Inflammatory macrophage treated with lipopolysaccharide for 1 hour (primary cell): ENCODE results near the gene ZNF777.
"Not testable (repeated sequence)": the region's sequence is repeated elsewhere in the genome, so short reads cannot be mapped to it uniquely, and the experiment has no call there.

Source experiments
- DNase-seq, 2 donors: peaks; one replicate each; pipeline ENCODE4 v3.0.0-alpha.2; 2020 to 2022

ZNF777 gene

DNA sequence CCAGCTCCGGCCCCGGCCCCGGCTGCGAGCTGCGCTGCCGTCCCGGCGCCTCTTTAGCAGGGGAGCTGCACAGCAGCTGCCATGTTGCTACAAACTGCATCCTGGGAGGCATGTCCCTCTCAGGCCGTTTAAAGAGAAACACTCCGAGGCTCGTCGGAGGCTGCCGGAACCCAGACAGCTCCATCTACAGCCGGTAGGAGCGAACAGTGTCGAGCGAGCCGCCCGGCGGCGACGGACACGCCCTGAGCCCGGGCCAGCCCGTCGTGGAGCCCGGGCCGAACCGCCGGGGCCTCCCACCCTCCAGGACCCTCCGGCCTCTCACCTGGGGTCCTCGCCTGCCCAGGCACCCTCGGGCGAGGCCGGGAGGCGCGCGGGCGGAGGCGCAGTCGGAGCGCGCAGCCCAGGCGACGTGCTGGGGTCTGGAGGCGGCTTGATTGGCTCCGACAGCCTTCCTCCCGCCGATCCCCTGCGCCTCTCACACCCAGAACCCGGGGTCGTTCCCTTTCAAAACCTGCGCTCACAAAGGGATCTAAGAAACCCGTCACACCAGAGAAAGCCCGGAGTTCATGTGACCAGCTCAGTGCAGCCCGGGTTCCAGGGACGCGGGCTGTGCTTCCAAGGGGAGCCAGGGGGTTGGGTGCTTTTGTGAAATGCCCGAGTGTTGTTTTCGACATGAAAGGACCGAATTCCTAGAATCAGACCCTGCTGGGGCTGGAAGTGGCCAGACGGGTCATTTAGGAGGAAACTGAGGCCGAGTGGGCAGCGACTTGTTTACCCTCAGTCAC, at the start of gene ZNF777:
TSS of gene ZNF777 (minus strand) at position 570 of the 785 bp plus-strand sequence. CDS start 5,040 bp downstream, outside the sequence.
- DNase-seq = peak; percentile 83 to 87

DNA sequence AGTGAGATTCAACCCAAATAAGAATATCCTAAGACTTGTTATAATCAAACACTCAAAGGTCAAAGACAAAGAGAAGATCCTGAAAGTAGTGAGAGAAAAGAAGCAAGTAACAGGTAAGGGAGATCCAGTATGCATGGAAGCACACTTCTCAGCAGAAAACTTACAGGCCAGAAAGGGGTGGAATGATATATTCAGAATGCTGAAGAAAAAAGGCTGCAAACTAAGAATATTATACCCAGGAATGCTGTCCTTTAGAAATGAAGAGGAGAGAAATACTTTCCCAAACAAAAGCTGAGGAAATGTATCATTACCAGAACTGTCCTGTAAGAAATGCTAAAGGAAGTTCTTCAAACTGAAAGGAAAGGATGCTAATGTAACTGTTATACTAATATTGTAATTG, 49.4 kb upstream of the ZNF777 start:
- DNase-seq = no peak

DNA sequence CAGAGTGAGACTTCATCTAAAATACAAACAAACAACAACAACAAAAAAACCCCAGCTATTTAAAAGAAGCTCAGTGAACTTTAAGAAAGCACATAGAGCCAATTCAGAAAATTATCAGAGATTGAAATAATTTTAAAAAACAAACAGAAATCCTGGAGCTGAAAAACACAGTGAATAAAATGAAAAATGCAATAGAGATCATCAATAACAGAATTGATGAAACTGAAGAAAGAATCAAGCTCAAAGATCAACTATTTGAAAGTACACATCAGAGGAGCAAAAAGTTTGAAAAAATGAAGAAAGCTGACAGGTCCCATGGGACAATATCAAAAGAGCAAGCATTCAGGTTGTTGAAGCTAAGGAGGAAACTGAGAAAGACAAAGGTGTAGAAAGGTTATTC, 48.9 kb upstream of the ZNF777 start:
- no peak for DNase-seq

DNA sequence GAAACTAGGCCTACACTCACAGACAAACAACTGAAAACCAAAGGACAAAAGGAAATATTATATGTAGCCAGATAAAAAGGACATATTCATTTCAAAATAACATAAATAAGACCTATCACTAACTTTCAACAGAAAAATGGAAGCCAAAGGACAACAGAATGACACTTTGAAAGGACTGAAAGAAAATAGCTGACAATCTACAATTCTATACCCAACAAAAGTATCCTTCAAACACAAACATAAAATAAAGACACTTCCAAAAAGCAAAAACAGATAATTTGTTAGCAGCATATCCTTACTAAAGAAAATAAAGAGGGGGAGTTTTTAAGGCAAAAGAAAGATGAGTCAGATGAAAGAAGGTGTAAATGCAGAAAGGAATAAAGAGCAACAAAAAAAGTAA, 44.7 kb upstream of the ZNF777 start:
- DNase-seq = no peak

DNA sequence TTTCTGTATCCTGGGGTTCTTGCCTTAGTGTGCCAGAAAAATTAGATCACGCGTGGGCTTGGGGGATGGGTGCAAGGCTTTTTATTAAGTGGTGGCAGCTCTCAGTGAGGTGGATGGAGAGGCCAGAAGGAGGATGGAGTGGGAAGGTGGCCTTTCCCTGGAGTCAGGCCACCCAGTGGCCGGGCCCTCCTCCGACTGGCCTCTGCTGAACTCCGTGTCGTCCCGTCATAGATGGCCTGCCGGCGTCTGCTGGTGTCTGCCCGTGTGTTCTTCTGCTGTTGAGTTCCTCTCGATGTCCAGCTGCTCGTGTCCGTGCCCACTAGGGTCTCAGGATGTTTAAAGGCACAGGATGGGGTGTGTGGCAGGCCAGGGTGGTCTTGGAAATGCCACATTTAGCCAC, 40.8 kb upstream of the ZNF777 start:
- no peak for DNase-seq

DNA sequence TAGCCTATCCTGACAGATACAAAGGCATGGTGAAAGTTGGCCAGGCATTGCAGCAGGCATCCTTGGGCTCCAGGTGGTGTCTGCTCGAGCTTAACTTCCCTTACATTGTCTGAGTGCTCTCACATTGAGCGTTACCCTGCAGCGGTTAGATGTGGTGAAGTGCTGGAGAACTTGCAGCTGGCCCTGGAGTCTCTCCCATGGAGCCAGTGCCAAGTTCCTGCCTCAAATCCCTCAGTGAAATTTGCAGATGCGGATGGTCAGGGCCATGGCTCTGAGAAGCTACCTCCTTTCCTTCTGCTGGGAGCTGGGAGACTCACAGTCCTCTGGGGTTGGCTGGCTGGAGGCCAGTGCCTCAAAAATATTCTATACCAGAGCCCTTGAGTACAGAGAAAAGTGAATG, 40.0 kb upstream of the ZNF777 start:
- DNase-seq = no peak

DNA sequence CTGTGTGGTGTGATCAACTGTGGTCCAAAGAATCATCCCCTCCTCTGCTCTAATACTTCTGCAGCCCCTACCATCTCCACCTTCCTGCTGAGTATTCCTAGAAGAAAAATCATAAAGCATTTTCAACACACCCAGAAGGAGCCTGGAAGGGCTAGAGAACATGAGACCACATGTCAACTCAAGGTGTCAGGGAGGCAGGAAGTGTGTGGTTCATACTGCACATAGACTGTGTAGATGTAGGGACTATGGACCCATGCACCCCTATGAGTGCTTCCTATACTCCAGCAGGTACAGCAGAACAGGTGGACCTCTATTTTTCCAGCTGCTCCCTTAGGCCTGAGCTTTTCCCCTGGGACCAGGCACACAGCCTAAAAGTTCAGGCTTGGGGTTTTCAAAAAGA, 39.3 kb upstream of the ZNF777 start:
- DNase-seq = no peak

DNA sequence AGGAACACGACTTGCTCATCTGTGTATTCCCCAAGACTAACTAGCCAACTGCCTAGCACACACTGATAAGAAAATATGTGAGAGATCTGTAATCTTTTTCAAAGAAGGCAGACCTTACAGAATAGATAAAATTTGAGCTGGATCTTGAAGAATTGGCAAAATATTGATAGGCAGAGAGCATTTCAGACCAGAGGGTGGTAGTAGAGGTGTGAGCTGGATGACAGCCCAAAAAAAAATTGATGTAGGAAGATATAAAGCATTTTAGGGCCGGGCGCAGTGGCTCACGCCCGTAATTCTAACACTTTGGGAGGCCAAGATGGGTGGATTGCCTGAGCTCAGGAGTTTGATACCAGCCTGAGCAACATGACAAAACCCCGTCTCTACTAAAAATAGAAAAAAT, 37.9 kb upstream of the ZNF777 start:
- no peak for DNase-seq

DNA sequence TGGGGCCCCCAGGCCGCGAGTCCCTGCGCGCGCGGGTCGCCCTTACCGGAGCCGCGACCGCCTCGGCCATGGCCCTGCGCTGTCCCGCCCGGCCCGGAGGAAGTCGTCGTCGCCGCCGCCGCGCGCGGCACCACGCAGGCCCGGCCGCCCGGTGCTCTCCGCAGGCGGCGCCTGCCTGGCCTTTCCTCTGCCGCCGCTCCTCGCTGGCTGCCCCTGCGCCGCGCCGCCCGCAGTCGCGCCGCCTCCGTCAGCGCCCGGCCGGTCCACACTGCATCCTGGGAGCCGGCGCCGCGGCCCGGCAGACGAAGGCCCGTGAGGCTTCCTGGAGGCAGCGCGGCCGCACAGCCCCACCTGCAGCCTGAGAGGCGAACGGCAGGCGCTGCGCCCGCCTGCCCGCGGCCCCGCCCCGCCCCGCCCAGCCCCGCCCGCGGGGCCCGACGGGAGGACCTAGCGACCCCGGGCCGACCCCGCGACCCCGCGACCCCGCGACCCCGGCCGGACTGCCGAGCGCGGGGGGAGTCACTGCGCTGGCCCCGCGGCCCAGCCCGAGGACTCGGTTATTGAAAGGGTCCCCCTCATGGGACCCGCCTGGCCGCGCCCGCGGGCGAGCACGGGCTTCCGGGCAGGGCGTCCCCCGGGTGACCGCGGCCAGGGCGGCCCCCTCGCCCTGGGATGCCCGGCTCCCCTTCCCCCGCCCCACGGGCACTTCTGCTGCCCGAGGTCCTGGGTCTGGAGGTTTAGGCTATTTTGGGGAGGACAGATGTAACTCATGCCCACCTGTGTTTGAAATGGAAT, 36.8 kb upstream of the ZNF777 start, which contains the start of gene ZNF746:
TSS of gene ZNF746 (minus strand) at position 343 of the 795 bp plus-strand sequence. CDS start at position 70, 273 bp downstream.
- peak; percentile 80 for DNase-seq

DNA sequence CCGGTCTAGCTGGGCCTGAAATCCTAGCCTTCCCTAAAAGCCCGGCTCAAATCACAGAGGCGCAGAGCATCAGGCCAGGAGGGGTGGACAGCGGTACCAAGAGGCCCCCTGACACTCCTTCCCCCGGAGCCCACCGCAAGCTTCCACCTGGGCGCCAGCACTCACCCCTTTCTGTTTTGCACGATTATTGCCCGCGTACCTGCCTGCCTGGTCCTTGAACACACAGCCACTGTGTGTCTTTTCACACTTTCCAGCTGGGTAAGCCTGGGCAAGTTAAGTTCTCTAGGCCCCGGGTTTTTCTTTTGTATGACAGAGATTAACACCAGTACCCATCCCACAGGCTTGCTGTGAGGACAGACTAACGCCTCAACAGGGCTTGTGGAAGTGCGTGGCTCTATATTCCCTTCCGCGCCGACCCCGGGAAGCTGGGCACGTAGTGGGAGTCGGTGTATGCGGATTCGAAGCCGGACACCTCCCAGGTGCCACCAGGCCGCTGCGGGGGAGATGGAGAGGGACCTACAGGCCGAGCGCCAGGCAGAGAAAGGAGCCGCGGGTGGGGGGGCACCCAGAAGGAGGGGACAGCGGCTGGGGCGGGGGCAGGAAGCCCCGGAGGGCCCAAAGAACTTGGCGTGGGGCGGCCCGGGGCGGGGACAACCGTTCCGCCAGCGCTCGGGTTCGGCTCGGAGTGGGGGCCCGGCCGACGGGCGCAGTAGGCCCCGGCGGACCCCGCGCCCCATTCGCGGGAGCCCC, 36.0 kb upstream of the ZNF777 start:
- DNase-seq = peak; percentile 12

DNA sequence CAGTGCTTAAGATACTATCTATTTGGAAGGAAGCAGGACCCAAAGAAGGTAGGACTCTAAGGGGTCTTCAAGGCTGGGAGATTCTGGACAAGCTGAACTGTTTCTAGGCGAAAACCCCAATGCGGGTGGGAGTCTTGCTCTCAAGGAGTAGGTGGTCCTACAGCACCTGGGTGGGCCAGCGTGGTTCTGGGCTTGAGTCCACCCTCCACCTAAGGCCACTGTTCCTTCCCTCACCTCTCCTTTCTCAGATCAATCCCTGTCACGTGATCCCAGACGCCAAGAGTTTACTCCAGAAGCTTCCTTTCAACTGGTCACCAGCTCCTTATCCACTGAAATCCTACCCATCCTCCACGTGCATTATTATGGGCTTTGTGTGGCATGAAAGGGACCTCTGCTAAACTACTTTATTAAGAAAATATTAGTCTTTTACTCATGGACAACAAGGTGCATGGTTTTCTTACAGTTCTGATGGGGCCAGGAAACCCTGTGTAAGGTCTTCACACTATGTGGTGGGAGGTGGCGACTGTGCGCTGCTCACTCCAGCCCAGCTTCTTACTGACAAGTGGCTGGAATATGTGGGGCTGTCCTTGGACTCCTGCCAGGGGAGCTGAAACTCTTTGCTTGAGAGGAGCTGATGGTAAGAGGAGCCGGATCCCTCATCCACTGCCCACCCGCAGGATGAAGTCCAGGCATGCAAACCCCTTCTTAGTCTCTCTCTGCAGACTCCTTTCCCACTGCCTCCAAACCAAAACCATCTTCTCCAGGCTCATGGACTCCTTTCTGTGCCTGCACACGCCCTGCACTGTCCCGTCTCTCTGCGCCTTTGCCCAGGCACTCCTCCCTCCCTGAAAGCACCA, 35.2 kb upstream of the ZNF777 start:
- DNase-seq = peak; percentile 6 to 24

DNA sequence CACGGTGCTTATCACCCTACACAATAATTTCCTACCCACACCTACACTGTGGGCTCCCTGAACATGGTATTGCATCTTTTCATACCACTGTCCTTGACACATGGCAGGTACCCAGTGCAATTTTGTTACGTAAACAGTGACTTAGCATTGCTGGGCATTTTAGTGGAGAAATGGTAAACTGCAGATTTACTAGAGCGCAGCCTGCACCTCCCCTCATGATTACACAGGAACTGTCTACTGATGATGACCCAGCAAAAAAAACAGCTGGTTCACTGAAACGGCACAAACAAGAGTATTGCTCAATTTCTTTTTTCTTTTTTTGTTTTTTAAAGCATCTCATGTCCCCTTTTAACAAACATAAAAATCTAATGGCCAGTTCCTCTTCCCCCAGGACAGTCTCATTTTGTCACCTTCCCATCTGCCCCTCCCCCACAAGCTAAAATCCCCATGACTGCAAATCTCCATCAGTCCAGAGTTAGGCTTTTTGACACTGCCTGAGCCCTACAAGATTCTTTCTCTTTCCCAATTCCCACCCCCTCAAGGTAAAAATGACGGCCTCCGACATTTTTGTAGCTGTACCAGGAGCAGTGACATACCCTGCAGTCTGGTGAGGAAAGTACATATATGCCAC, 34.0 kb upstream of the ZNF777 start:
- DNase-seq = peak; percentile 60 to 77

DNA sequence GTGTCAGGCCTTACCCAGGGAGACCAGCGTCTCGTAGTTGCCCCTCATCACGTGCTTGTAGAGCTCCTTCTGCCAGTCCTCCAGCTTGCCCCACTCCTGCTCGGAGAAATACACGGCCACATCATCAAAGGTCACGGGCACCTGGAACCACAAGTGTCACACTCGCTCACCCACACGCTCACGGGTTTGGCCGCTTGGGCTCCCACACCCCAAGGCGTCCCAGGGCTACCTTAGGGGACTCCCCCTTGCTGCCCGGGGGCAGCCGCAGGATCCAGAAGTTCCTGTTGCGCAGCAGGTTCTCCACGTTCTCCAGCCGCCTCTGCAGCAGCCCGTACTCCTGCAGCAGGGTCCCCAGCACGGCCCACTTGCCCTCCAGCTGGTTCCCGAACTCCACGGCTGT, 33.1 kb upstream of the ZNF777 start:
- not testable (repeated sequence) for DNase-seq

DNA sequence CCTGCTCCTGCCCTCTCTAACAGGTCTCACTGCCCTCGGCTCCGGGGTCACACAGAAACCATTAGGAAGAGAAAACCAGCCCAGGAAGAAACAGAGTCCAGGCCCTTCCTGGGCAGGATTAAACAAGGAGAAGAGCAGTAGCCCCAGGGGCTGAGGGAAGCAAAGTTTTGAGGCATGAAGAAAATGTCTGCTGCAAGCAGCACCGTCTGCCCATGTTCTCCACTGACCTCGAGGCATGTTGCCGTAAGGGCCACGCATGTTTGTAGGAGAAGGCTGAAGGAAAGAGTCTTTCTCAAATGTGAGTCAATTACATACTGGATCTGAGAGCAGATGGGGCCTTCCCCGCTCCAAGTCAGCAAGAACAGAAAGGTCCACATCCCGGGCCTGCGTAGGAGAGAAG, 32.5 kb upstream of the ZNF777 start:
- DNase-seq = no peak

DNA sequence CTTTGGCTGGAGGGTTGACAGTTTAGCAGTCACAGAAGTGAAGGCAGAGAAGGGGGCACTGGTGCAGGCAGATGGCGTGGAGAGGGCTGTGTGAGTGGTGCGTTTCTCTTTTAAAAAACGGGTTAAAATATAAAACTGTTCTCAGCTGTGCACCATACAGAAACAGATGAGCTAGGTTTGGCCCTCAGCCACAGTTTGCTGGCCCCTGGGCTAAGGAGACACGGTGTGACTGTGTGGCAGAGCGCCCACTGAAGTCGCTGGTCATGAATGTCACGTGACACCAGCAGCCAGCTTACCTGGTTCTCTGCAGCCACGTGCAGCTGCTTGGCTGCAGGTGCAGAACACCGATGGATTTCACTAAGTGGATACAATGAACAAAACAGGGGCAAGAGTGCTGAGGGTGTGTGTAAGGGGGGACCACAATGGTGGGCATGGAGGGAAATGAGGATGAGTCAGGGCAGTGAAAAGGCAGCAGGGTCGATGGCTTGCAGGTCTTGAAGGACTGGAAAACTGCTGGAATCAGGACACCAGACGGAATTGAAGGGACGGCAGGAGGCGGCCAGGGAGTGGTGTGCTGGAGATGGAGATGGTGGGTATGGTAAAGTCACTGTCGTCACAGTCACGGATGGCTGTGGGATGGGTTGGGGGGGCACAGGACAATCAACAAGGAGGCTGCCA, 29.4 kb upstream of the ZNF777 start:
- DNase-seq = no peak

DNA sequence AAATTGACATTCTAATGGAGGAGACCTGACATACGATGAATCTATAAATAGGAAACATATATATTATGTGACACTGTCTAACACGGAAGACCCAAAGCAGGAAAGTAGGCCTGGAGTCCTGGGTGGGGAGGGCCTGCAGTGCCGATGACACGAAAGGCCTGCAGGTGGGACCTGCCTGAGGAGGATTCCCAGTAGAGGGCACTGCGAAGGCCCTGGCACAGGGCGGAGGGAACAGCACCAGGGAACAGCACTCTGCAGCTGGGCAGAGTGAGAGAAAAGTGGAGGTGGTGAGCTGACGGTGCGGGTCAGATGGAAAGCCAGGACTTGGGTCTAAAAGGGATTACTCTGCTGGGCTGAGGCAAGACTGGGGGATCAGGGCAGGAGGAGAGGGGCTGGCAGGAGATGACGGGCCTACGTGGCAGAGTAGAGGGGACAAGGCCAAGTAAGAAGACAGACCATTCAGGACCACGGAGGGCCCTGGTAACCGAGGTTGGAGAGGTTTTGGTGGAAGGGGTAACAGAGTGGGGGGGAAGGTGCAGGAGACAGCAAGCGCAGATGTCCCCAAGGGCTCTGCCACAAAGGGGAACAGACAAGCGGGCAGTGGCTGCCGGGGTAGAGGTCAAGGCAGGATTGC, 28.6 kb upstream of the ZNF777 start:
- no peak for DNase-seq

DNA sequence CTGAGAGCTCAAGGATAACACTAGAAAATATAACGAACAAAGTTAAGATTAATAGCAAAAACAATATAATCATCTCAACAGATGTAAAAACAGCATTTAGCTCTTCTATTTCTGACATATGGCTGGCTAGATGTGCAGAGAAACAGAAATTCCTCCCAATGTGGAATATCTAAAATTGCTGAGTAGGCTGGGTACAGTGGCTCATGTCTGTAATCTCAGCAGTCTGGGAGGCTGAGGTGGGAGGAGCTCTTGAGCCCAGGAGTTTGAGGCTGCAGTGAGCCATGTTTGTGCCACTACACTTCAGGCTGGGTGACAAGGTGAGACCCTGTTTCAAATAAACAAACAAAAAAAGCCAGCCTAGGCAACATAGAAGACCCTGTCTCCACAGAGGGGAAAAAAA, 18.7 kb upstream of the ZNF777 start:
- no peak for DNase-seq

DNA sequence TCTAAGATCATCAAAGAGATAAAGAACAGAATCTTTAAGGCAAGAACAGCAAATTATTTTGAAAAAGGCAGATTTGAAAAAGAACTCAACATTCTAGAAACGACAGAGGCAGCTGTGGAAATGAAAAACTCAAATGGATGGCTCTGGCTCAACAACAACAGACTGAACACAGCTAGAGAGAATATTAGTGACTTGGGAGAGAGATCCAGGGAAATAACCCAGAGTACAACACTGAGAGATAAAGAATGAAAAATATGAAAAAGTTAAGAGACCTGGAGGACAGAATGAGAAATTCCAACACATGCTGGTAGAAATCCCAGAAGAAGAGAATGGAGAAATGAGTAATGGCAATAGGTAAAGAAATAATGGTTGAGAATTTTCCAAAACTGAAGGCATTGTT, 17.9 kb upstream of the ZNF777 start:
- DNase-seq = no peak

DNA sequence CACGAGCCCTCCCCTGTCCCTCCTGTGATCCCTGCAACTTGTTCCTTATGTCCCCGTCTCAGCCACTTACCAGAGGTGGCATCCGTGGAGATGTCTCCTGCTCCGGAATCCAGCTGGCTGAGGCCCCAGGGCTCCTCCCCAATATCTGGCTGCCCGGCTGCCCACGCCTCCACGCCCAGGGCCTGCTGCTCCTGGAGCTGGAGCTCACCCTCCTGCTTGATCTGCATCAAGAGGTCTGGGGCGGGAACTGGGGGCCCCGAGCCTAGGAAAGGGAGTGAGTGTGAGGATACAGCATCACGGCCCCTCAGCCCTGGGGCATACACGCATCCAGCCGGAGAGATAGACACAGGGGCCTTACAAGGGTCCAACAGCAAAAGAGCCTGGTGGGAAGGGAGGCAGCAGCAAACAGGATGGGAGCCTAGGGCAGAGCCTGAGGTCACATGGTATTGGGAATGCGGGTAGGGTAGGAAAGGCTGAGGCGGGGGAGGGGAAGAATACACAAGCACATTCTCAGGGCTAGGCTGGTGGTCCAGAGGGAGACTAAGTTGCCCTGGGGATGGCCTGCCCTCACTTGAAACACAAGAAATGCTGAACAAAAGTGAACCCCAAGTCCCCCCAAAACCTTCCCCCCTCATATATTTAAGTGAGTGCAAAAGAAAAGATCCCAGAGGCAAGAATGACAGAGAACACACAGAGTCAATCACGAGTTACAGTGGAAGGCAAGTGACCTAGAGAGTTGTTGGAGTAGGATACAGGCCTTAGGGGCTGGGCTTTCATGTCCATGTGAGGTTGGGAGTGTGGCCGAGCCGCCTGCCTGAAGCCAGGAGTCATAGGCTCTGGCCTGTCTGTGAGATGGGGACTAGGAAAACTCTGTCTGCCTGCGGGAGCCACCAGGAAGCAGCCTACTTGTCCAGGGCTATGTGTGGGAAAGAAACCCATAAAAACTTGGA, 16.9 kb upstream of the ZNF777 start:
- DNase-seq = no peak

DNA sequence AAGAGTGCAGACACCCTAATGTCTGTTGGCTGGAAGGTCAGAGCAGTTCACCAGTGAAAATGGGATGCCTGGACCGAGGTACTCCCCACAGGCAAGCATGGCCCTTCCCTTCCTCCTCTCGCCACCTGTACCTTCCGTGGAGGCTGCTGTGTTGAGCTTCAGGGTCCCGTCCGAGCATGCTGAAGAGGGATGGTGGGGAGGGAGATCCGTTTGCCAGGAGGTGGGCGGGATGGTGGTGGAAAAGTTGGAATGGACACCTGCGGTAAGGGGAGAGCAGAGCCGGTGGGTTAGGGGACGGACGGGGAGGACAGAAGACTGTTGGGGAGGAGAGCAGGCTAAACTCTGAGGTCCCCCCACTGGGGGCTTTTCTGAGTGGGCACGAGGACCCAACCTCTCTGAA, 15.9 kb upstream of the ZNF777 start:
- no peak for DNase-seq
